HG03571 (cell line): Measurements from ENCODE around the gene LGALS1.
"Not testable (repeated sequence)": the region's sequence is repeated elsewhere in the genome, so short reads cannot be mapped to it uniquely, and the experiment has no call there.

ENCODE experiments used
- ATAC-seq: cut with Tn5 transposase; IDR thresholded peaks from one replicate; pipeline ENCODE4 v1.9.1; 2021; ENCODE audit not compliant: unreplicated experiment

The LGALS1 gene

DNA sequence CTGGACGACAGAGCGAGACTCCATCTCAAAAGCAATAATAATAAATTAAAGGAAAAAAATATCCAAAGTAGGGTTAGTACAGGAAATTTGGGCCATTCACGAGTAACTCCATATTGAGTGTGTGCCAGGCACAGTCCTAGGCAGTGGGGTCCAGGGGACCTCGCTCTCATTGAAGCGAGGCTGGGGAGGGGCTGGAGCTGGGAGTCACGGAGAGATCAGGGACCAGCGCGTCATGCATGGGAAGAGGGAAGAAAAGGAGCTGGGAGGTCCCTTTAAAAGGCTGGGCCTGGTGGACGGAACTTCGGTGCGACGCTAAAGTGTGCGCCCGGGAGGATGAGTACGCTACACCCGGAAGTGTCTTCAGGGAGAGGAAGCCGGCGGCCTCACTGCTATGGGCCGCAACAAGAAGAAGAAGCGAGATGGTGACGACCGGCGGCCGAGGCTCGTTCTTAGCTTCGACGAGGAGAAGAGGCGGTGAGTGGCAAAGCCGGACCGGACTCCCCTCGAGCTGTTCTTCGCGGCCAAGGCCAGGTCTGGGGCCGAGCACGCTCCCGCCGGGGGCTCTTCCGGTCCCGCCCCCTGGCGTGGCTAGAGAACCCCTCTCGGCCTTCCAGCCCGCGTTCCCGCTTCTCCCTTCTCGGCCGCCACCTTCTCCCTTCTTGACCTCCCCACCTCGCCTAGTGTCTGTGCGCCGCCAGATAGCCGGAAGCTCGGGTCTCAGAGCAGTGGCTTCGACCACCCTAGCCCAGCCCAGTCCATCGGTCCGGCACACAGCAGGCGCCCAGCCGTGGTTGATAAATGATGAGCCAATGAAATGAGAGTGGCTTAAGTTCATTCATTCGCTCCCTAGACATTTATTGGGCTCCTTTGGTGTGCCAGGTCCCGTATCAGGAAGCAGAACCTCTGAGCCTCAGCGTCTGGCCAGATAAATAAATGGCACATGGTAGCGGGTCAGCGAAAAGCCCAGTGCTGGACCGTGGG, 10.9 kb downstream of the LGALS1 start, which contains the start of gene NOL12:
Gene NOL12, plus strand, starts transcription at position 342 of the 981 bp plus-strand sequence. Its CDS starts 50 bp downstream, at position 392.
- ATAC-seq = peak; percentile 62

DNA sequence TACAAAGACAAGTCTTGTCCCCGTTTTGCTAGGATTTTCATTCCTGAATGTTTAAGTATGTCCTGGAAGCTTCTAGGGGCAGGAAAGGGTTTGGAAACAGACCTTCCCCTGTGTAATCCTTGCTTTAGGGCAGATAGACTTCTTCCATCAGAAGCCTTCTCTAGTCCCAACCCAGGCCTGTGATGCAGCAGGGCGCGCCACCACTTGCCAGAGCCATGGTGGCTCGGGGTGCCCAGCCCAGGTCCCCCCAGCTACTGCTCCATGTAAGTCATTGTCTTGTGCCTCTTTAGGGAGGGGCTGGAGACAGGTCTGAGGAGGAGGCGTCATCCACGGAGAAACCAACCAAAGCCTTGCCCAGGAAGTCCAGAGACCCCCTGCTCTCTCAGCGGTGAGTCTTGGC, 15.0 kb downstream of the LGALS1 start:
- ATAC-seq = no peak

DNA sequence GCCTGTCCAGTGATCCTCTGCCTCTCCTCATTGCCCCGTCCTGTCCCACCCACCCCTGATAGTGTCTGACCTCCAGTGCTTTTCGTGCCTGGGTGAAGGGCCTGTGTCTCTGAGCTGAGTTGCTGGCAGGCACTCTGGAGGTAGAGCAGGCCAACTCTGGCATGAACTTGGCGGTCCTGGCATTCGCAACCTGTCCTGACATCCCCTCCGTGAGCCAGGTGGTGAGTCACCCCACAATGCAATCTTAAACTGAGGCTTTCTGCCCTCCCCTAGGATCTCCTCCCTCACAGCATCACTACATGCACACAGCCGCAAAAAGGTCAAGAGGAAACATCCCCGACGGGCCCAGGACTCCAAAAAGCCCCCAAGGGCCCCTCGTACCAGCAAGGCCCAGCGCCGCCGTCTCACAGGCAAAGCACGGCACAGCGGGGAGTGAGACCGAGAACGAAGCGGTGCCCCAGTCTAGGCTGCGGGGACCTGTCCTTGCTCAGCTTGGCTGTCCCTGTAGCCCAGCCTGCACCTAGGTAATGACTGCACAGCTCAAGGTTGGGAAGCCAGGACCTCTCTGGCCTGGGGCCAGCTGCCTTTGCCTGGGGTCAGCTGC, 15.6 kb downstream of the LGALS1 start:
- no peak for ATAC-seq

DNA sequence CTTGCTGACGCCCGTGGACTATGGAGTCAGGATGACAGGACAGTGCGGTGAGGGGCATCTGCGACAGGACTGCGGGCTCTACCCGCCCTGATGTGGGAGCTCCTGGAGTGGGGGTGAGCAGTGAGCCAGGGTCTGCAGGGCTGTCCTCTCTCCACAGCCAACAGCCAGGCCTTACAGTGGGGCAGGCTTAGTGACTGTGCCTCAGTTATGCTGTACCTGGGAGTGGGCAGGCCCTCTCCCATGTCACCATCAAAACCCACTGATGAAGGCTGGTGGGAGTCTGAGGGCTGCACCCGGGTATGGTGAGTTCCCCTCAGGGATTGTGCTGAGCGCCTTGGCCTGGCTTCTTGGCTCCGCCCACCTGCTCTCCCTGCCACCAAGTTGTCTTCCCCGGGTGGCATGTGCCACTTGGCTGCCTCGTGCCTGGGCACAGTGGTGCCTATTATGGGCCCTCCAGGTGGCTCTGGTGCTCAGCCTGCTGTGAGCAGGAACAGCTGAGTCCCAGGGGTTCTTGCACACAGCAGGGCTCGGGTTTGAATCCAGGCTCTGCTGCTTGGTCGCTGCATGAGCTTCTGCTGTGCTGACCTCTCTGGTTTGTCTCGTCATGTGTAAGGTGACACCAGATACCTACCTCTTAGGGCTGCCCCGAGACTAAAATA, 17.3 kb downstream of the LGALS1 start:
- no peak for ATAC-seq

DNA sequence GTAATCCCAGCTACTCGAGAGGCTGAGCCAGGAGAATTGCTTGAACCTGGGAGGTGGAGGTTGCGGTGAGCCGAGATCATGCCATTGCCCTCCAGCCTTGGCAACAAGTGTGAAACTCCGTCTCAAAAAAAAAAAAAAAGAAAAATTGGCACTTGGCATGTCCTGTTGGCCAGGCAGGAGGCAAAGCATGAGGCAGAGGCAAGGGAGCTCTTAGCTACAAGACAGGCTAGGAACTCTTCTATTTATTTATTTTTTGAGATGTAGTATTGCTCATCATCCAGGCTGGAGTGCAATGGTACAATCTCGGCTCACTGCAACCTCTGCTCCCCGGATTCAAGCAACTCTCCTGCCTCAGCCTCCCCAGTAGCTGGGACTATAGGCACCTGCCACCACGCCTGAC, 18.7 kb downstream of the LGALS1 start:
- ATAC-seq = not testable (repeated sequence)

DNA sequence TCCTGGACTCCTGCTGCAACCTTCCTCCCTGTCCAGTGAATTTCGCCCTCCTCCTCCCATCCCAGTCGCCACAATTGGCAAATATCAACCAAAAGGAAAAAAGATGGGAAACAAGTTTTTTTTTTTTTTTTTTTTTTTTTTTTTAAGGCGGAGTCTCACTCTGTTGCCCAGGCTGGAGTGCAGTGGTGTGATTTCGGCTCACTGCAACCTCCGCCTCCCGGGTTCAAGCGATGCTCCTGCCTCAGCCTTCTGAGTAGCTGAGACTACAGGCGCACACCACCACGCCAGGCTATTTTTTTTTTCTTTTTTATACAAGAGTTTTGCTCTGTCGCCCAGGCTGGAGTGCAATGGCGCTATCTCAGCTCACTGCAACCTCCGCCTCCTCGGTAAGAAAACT, 20.8 kb downstream of the LGALS1 start:
- not testable (repeated sequence) for ATAC-seq

DNA sequence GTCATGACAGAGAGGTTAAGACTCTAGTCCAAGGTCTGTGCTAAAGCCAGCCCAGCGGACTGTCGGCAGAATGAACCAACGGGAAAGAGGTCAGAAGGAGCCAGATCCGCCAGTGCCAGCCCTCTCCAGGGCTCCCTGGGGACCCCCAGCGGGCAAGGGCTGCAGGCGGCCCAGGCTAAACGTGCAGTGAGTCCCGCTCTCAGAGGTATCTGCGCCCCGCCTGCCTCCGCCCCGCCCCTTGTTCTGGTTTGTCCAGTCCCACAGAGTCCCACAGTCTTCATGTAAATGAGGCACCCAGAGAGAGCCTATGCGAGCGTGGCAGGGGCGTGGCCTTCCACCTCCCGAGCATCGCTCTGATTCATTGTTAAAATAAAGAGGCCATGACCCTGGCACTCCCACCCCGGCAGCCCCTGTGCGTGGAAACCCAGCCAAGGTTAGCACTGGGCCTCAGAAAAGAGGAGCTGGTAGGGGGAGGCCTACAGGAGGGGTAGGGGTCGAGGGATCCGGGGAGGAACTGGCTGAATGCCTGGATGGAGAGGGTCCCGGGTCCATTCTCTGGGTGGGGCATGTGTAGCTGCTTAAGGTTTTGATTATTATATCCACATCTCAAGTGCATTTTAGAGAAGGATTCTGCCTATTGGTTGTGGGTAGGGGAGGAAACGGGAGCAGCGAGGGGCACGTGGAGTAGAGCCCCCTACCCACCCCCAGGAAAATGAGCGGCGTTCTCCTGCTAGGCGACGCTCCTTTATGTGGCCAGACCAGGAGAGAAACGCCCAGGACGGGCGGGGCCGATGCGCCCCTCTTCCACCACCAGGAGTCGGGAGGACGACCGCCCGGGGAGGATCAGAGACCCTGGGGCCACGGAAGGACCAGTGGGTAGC, 21.5 kb downstream of the LGALS1 start, which contains the start of gene TRIOBP:
Gene TRIOBP, plus strand, starts transcription at position 392 of the 881 bp plus-strand sequence. CDS start 4,318 bp downstream, outside the sequence.
- peak; percentile 57 for ATAC-seq

DNA sequence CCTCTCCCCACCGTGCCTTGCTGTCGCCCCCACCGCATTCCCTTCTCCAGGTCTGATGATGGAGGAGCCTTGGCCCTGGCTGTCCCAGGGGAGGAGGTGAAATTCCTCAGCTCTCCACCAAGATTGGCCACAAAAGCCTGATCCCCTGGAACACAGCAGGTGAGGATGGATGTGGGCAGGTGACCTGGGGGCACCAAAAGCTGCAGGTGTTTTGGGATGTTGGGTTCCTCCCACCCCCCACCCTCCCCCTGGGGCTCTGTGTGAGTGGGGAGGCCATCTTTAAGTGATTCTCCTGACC, 22.1 kb downstream of the LGALS1 start:
- no peak for ATAC-seq

DNA sequence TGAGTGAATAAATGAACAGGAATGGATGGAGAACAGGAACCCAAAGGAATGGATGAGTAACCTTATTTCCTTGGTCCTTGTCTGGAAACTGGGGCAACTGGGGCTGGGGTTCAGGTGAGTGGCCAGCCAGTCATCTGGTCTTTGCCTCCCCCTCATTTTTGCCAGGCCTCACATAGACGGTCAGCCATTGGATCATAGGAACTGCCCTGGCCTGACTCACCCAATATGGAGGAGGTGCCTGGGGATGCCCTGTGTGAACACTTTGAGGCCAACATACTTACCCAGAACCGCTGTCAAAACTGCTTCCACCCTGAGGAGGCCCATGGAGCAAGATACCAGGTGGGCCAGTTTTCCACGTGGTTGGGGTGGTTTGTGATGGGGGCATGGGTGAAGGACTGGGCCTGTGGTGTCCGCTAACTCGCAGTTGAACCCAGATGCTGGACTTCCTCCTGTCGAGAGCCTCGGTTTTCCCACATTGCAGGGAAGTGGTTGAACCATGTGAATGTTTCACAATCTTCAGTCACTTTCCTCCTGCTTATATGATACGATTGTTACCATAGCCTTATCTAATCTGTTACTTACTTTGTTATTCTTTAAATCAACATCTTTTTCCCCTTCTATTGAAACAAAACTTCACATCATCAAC, 25.8 kb downstream of the LGALS1 start:
- no peak for ATAC-seq

DNA sequence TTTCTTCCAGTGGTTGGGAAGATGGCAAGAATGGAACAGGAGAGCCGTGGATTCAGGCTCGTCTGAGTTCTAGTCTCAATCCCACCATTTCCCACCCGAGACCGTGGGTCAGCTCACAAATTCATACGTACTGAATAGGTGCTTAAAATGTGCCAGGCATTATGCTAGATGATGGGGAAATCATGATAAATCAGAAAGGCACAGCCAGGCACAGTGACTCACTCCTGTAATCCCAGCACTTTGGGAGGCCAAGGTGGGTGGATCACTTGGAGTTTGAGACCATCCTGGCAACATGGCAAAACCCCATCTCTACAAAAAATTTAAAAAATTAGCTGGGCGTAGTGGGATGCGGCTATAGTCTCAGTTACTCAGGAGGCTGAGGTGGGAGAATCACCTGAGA, 28.5 kb downstream of the LGALS1 start:
- ATAC-seq = no peak

DNA sequence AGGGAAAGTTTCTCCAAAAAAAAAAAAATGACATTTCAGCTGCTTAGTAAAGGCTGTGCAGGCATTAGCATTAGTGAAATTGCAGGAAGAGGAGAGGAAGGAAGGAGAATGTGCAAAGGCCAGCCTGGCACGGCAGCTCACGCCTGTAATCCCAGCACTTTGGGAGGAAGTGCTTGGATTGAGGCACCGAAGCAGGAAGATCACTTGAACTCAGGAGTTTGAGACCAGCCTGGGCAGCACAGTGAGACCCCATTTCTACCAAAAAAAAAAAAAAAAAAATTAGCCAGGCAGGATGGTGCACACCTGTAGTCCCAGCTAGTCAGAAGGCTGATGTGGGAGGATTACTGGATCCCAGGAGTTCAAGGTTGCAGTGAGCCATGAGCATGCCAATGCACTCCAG, 29.2 kb downstream of the LGALS1 start:
- no peak for ATAC-seq

DNA sequence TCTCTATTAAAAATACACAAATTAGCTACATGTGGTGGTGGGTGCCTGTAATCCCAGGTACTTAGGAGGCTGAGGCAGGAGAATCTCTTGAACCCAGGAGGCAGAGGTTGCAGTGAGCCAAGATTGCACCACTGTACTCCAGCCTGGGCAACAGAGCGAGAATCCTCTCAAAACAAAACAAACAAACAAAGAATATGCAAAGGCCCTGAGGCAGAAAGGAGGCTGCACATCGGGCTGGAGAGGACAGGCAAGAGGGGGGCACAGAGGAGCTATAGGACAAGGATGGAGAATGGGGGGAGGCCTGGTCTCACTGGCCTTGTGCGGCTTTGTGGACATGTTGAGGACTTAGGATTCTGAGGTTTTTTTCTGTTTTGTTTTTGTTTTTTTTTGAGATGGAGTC, 29.8 kb downstream of the LGALS1 start:
- ATAC-seq = no peak

DNA sequence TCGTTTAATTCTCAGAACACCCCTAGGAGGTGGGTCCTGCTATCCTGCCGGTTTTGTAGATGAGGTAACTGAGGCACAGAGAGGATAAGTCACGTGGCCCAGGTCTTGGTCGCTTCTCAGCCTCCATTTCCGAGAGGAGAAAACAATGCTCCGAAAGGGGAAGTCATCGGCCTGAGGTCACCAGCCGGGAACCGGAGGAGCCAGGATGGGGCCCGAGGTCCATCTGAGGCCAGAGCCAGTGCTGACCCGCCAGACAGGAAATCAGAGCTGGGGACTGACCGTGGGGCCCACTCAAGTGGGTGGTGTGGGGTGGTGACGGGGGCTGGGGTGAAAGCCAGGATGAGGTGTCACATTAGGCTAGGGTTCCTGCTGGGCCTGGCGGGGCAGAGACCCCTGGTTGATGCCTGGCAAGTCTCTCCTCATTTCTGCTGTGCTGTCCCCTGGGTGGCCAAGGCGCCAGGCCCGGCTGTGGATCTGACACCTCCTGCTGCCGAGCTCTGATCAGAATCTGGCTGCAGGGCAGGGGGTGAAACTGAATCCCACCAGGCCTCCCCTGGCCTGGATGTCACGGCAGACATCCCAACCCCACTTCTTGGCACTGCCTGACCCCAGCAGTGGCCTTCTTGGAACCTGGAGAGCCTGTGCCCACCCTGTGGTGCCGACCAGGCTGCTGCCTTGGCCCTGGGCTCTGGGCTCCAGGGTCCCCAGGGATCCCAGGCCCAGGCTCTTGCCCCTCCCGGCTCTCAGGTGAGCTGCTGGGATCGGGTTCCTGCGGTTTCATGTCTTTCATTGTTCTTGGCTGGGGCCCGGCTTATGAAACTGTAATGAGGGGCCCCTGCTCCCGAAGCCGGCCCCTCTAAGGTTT, 33.4 kb downstream of the LGALS1 start:
- no peak for ATAC-seq

DNA sequence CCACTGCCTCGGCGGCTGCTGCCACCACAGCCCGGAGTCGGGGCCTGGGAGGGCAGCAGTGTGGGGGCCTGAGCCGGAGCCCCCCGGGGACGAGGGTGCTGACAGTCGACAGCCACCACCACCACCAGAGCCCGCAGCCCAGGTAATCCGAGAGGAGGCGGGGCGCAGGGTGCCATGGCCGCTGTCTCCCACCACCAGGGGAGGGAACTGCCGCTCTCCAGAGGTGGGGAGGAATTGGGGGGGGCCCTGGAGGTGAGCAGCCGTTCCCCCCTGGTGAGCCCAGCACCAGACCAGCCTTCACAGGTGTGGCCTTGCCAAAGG, 34.0 kb downstream of the LGALS1 start:
- no peak for ATAC-seq

DNA sequence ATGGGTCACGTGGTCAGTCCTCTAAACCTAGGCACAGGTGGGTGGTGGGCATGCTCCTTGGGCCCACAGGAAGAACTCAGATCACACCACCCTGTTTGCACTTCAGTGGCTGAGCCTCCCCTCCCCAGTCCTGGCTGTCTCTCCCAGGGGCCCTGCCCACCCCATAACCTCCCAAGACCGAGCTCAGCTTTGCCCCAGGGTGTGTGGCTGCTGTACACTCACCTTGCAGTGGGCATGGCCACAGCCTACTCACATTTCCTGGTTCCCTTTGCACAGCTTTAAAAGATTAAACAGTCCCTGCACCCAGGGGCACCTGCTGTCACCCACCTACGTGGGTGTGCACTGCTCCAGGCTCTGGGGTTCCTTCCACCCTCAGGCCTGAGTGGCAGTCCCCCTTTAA, 35.2 kb downstream of the LGALS1 start:
- no peak for ATAC-seq

DNA sequence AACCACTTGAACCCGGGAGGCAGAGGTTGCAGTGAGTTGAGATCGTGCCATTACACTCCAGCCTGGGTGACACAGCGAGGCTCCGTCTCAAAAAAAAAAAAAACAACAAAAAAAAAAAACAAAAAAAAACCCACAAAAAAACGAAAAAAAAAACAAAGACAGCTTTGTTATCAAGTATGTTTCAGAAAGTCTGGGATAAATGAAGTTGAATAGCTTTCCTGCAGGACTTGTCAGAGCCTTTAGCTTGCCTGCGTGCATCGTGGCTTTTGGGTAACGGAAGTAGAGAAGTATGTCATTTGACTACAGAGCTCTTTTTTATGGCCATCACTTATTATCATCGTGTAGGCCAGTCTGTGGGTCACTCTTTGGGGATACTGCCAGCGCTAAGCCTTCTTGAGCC, 36.1 kb downstream of the LGALS1 start:
- no peak for ATAC-seq

DNA sequence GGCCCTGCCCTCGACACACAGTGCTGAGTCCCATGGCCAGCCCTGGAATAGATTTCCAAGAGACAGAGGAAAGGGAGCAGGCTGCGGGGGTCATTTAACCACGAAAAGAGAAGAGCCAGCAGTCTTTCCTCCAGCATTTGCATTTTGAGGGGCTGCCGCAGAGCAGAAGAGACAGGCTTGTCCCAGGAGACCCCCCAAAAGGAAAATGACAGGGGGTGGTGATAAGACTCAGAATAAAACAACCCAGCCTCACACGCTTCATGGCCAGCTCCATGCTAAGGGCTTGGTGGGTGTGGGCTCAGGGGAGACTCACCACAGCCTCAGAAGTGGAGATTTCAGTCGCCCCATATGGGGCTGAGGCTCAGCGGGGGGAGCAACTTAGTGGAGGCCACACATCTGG, 38.3 kb downstream of the LGALS1 start:
- no peak for ATAC-seq

DNA sequence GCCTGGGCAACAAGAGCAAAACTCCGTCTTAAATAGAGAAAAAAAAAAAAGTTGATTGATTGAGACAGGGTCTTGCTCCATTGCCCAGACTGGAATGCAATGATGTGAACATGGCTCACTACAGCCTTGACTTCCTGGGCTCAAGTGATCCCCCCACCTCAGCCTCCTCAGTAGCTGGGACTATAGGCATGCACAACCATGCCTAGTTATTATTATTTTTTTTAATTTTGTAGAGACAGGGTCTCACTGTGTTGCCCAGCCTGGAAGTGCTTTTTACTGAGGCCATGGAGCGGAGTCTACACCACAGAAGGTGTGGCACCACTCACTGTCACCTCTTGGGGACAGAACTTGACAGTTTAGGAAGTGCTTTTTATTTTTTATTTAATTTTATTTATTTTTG, 39.2 kb downstream of the LGALS1 start:
- ATAC-seq = no peak

DNA sequence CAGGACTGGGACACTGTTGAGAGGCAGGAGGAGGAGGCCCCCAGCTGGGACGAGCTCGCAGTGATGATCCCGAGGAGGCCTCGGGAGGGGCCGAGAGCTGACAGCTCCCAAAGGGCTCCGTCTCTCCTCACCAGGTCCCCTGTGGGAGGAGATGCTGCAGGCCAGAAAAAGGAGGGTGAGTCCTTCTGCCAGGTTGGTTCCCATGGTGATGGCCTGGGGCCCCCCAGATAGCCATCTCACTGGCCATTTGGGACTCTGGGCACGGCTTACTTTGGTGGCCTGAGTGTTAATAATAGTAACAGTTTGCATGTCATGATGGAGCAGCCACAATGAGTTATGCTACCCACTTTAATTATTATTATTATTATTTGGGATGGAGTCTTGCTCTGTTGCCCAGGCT, 40.3 kb downstream of the LGALS1 start:
- no peak for ATAC-seq

DNA sequence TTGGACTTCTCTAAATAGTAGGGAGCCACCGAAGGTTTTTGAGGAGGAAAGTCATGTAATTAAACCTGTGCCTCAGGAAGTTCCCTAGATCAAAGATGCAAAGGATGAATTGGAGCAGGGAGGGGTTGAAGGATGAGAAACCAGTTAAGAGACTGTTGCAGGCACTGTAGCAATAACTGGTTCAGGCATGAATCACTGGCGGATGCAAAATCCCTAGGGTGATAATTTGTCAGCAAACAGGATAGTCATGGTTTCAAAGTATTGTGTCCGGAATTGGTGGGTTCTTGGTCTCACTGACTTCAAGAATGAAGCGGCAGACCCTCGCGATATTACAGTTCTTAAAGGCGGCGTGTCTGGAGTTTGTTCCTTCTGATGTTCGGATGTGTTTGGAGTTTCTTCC, 41.3 kb downstream of the LGALS1 start:
- ATAC-seq = no peak
